CD8-positive, alpha-beta memory T cell (primary cell): ENCODE results near the gene CAMKK1. TPM values are rescaled to one million over a fixed set of nuclear protein-coding genes. Genes with fewer than 3 reads are reported as not detected.
A peak's percentile ranks its signal among the peaks of the same experiment; 100 is the strongest.

Experiments
- CTCF ChIA-PET: fragments of 350-600 bp; sonication (Branson Sonifier 250); formaldehyde crosslinking; loops from one replicate; lab custom pipeline; 2021; ENCODE audit warnings: antibody characterized with exemption; lab: Charles Lee
- POLR2A ChIA-PET: fragments of 350-600 bp; sonication (Branson Sonifier 250); formaldehyde crosslinking; loops from one replicate; lab custom pipeline; 2021; ENCODE audit warnings: antibody characterized with exemption; lab: Charles Lee
- DNase-seq, 5 donors: peaks; one replicate each; pipeline versions ENCODE4 v3.0.0 to v3.0.0-alpha.2; 2020 to 2022; ENCODE audit warnings: mixed read lengths in 1 of 5
- H3K27ac ChIP-seq: one replicate; pipeline ENCODE4 v1.7.0; 2013; ENCODE audit warnings: low read depth, mild to moderate bottlenecking, low read length, moderate library complexity
- H3K27me3 ChIP-seq: 2 replicates; pipeline ENCODE4 v1.7.0; 2013; ENCODE audit warnings: low read length, mild to moderate bottlenecking; ENCODE audit not compliant: insufficient read depth, poor library complexity, severe bottlenecking
- H3K36me3 ChIP-seq: 2 replicates; pipeline ENCODE4 v1.7.0; 2013; ENCODE audit warnings: mild to moderate bottlenecking, low read length, moderate library complexity; ENCODE audit not compliant: insufficient read depth
- H3K4me1 ChIP-seq: 2 replicates; pipeline ENCODE4 v1.7.0; 2013; ENCODE audit warnings: mild to moderate bottlenecking, low read length, moderate library complexity; ENCODE audit not compliant: insufficient read depth
- H3K4me3 ChIP-seq: 2 replicates; pipeline ENCODE4 v1.7.0; 2013; ENCODE audit warnings: mild to moderate bottlenecking, low read length
- H3K9me3 ChIP-seq: 2 replicates; pipeline ENCODE4 v1.7.0; 2013; ENCODE audit warnings: mild to moderate bottlenecking, low read length
- H3K27ac Mint-ChIP-seq, 8 donors: one replicate each; pipeline ENCODE4 v1.8.0; 2020 to 2021; ENCODE audit warnings: mixed read lengths in 8 of 8, mild to moderate bottlenecking in 6 of 8, inconsistent platforms in 3 of 8, moderate library complexity in 3 of 8
- H3K27me3 Mint-ChIP-seq, 2 donors: one replicate each; pipeline ENCODE4 v1.8.0; 2020 to 2021; ENCODE audit warnings: mixed read lengths in 2 of 2, mild to moderate bottlenecking in 1 of 2, moderate library complexity in 1 of 2
- H3K36me3 Mint-ChIP-seq, 3 donors: one replicate each; pipeline ENCODE4 v1.8.0; 2020 to 2021; ENCODE audit warnings: mixed read lengths in 3 of 3, inconsistent platforms in 1 of 3, mild to moderate bottlenecking in 1 of 3
- H3K4me1 Mint-ChIP-seq, 3 donors: one replicate each; pipeline ENCODE4 v1.8.0; 2020 to 2021; ENCODE audit warnings: mixed read lengths in 3 of 3, inconsistent platforms in 1 of 3, mild to moderate bottlenecking in 1 of 3
- H3K4me3 Mint-ChIP-seq, 7 donors: one replicate each; pipeline ENCODE4 v1.8.0; 2020 to 2021; ENCODE audit warnings: mixed read lengths in 7 of 7, mild to moderate bottlenecking in 6 of 7, moderate library complexity in 4 of 7, inconsistent platforms in 2 of 7
- H3K9me3 Mint-ChIP-seq, 5 donors: one replicate each; pipeline ENCODE4 v1.8.0; 2020 to 2022; ENCODE audit warnings: mixed read lengths in 5 of 5, mild to moderate bottlenecking in 3 of 5, moderate library complexity in 2 of 5, inconsistent platforms in 1 of 5
- polyA plus RNA-seq: library from polyadenylated mRNA; unstranded; fragments of 300-500 nt; fragmentation: Illumina TruSeq; gene quantifications from one replicate; pipeline ENCODE4 v1.2.3, GENCODE V29; 2021
- total RNA-seq, 2 experiments: library from RNA; stranded (reverse); gene quantifications; one replicate each; pipeline ENCODE4 v1.2.3, GENCODE V29; 2021

CAMKK1 gene
- total and polyA plus RNA-seq, 3 experiments from 2014 or later = 1.1 to 2.7 (median 2.3) TPM

DNA sequence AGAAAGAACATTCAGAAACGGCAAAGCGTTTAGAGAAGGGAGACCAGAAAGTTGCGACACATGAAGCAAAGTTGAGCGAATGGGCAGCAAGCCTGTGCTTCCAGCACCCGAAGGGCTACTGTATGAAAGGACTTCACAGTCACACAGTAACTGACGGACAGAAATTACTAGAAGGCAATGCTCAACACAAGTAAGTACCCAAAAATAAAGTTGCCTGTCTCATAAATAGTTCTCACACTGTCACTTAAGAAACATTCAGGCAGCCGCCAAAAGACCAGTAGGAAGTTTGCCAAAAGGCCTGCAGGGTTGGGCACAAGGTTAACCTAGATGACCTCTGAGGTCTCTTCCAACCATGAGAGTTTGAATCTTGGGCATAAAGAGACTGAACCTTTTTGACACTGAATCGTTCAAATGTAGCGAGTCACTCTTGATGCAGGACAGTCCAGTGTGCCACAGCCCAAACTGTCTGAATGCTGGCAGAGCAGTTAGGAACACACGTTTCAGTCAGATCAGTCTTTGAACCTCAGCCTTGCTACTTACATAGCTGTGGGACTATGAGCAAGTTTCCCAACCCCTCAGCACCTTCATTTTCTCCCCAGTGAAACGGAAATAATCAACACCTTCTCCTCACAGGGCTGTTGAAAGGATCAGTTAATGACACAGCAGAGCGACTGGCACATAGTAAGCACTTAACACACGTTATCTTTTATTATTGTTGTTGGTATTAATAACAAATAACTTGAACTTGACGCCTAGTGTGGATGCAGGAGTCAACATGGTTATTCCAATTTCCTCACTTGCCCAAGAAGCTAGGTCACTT, 57.2 kb downstream of the CAMKK1 start:
- H3K36me3 ChIP-seq = peaks cover 23% of the 10 kb centered on the region
- ChIA-PET CTCF (interaction anchor here (3.0 to 3.5 kb wide), 2 partner anchors 10 to 97 kb away, joined by 15 to 16 read pairs; partner anchors contain the start of gene NCBP3), POLR2A (interaction anchor here (0.5 kb wide), 1 partner anchor 66 kb away, joined by 3 read pairs; no protein-coding TSS in a partner anchor)
- DNase-seq = no peak
- no peak overlapping the region for H3K4me3 ChIP-seq
- H3K9me3 ChIP-seq = no peaks in the 10 kb centered on the region
- H3K27me3 ChIP-seq = no peaks in the 10 kb centered on the region
- Mint-ChIP-seq H3K36me3 (peaks cover 0 to 69% (median 12%) of the 10 kb centered on the region in 3 donors), H3K27me3 (no peaks in the 10 kb centered on the region), H3K4me1 (peaks cover 11 to 37% (median 30%) of the 10 kb centered on the region in 3 donors), H3K27ac (peak overlapping the region in 2 of 8 donors; percentile 14 to 20), H3K9me3 (no peaks in the 10 kb centered on the region), H3K4me3 (no peak overlapping the region)
- H3K27ac ChIP-seq = no peak overlapping the region
- H3K4me1 ChIP-seq = no peaks in the 10 kb centered on the region

DNA sequence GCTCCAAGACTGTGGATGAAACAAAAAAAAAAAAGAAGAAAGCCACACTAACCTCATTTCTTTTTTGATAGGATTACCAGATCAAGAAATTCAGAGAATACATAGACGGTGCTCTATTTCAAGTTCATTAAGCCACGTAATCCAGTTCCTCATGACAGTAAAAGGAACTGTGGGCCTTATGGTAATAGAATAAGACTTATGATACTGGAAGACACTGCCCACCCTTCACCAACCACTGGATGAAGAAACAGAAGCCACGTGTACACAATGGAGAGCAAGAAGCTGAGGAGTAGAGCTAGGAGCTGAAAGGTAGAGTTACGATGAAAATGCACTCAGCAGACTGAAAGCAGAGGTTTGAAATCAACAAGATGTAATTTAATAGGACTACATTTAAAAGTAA, 58.0 kb downstream of the CAMKK1 start:
- Mint-ChIP-seq H3K27me3 (no peaks in the 10 kb centered on the region), H3K27ac (peak overlapping the region in 4 of 8 donors; percentile 18 to 74 (median 70)), H3K4me1 (peaks cover 8 to 29% (median 22%) of the 10 kb centered on the region in 3 donors), H3K36me3 (peaks cover 0 to 65% (median 11%) of the 10 kb centered on the region in 3 donors), H3K9me3 (no peaks in the 10 kb centered on the region), H3K4me3 (no peak overlapping the region)
- Histone ChIP-seq H3K4me1 (no peaks in the 10 kb centered on the region), H3K9me3 (no peaks in the 10 kb centered on the region), H3K36me3 (peaks cover 15% of the 10 kb centered on the region), H3K27ac (no peak overlapping the region), H3K4me3 (no peak overlapping the region), H3K27me3 (no peaks in the 10 kb centered on the region)
- CTCF ChIA-PET = interaction anchor here (0.9 to 1.1 kb wide), 2 partner anchors 9 to 30 kb away, joined by 3 read pairs; no protein-coding TSS in a partner anchor
- POLR2A ChIA-PET = interaction anchor here (0.6 kb wide), 1 partner anchor 191 kb away, joined by 5 read pairs; no protein-coding TSS in a partner anchor
- no peak for DNase-seq

DNA sequence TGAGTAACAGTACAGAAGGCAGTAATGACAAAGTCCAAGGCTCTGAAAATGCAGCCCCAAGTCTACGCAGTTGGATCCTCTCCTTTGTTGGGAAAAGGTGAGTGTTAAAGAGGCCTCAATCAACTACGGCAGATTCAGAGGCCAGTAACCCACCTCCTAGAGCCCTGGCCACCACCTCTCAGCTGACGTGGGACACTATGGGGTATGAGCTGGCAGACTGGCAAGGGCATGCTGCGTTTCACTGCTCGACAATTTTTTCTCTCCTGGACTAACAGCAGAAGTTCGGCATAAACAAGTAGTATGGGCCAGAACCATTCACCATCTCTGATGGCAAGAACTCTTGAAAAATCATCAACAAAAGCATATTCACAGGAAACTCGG, 64.0 kb downstream of the CAMKK1 start:
- Mint-ChIP-seq H3K4me1 (peaks cover 0 to 8% (median 5%) of the 10 kb centered on the region in 3 donors), H3K4me3 (no peak overlapping the region), H3K9me3 (no peaks in the 10 kb centered on the region), H3K27ac (peak overlapping the region in 1 of 8 donors; percentile 52), H3K27me3 (no peaks in the 10 kb centered on the region), H3K36me3 (peaks cover 11 to 69% (median 14%) of the 10 kb centered on the region in 3 donors)
- H3K36me3 ChIP-seq = peaks cover 15% of the 10 kb centered on the region
- H3K4me3 ChIP-seq = no peak overlapping the region
- H3K9me3 ChIP-seq = no peaks in the 10 kb centered on the region
- no peak overlapping the region for H3K27ac ChIP-seq
- ChIA-PET CTCF (interaction anchor here (0.8 to 6.2 kb wide), 12 partner anchors 12 to 146 kb away, joined by 3 to 206 read pairs (median 4); partner anchors contain the start of gene HASPIN), POLR2A (no interaction called here)
- DNase-seq = no peak
- H3K4me1 ChIP-seq = no peaks in the 10 kb centered on the region
- H3K27me3 ChIP-seq = no peaks in the 10 kb centered on the region

DNA sequence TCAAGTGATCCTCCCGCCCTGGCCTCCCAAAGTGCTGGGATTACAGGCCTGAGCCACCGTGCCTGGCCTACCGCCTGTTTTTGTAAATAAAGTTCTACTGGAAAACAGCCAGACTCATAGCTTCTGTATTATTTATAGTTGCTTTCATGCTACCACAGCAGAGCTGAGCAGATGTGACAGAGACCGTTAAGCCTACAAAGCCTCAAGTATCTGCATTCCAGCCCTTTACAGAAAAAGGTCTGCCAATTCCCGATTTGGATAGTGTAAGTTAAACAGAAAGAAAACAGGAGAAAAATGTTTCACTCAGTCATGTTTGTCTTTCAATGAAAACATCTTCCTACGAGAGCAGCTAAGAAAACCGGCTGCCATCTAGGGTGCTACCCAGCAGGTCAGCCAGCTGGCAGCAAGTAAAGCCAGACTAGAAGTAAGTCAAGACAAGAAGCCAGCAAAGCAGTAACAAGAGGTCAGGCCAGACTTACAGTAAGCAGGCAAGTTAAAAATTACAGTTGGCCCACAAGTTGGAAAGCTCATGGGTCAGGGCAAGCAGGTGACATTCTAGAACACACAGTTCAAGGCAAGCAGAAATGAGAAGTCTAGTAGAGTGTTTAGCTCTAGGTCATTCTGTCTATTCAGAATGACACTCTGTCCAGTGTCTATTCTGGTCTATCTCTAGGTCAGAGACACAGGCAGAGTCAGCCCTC, 64.6 kb downstream of the CAMKK1 start:
- Mint-ChIP-seq H3K27me3 (no peaks in the 10 kb centered on the region), H3K4me1 (peaks cover 0 to 8% (median 5%) of the 10 kb centered on the region in 3 donors), H3K36me3 (peaks cover 11 to 69% (median 13%) of the 10 kb centered on the region in 3 donors), H3K9me3 (no peaks in the 10 kb centered on the region), H3K4me3 (no peak overlapping the region), H3K27ac (peak overlapping the region in 3 of 8 donors; percentile 56 to 92 (median 74))
- no peak for DNase-seq
- H3K27me3 ChIP-seq = no peaks in the 10 kb centered on the region
- H3K4me1 ChIP-seq = no peaks in the 10 kb centered on the region
- ChIA-PET POLR2A (interaction anchor here (1.0 to 1.8 kb wide), 2 partner anchors 17 to 90 kb away, joined by 4 to 9 read pairs; no protein-coding TSS in a partner anchor), CTCF (interaction anchor here (0.8 to 6.2 kb wide), 20 partner anchors 10 to 146 kb away, joined by 3 to 206 read pairs (median 4); partner anchors contain the start of genes HASPIN, ITGAE and NCBP3)
- H3K27ac ChIP-seq = no peak overlapping the region
- H3K36me3 ChIP-seq = peaks cover 11% of the 10 kb centered on the region
- H3K9me3 ChIP-seq = no peaks in the 10 kb centered on the region
- H3K4me3 ChIP-seq = no peak overlapping the region

DNA sequence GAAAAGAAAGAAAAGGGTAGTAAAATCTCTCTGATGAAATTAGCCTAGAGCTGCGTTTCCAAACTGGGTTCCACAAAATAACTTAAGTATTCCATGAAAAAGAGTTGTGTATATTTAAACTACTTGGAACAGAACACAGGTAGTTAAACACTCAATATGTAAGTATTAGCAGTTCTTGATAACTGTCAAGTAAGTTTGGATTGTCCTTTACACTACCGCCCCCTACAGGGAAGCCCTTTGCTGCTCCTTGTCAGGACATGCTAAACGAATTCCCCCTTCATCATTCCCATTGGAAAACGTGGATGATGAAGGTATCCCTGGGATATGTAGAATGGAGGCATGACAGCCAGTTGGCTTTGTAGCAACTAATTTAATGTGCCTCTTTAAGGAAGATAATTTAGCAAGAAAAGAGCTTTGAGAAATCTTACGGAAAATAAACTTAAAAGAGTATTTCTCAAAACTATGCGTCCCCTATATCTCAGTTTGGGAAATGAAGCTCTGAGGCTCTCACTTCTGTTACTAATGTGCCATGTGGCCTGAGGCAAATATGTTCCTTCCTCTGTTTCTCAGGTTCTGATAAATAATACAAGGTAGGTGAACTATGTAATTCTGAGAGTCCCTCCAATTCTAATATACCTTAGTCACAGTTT, 65.6 kb downstream of the CAMKK1 start:
- Histone ChIP-seq H3K4me3 (no peak overlapping the region), H3K4me1 (no peaks in the 10 kb centered on the region), H3K27ac (no peak overlapping the region), H3K36me3 (peaks cover 14% of the 10 kb centered on the region), H3K9me3 (no peaks in the 10 kb centered on the region), H3K27me3 (no peaks in the 10 kb centered on the region)
- CTCF ChIA-PET = interaction anchor here (0.7 to 6.2 kb wide), 23 partner anchors 10 to 143 kb away, joined by 3 to 206 read pairs (median 4); partner anchors contain the start of genes HASPIN, ITGAE and NCBP3
- DNase-seq = peak; percentile 60 to 82 (median 69)
- POLR2A ChIA-PET = interaction anchor here (1.0 to 1.8 kb wide), 2 partner anchors 18 to 89 kb away, joined by 4 to 9 read pairs; no protein-coding TSS in a partner anchor
- Mint-ChIP-seq H3K27ac (peak overlapping the region in 3 of 8 donors; percentile 6 to 89 (median 35)), H3K9me3 (no peaks in the 10 kb centered on the region), H3K4me1 (peaks cover 0 to 8% (median 5%) of the 10 kb centered on the region in 3 donors), H3K4me3 (no peak overlapping the region), H3K27me3 (no peaks in the 10 kb centered on the region), H3K36me3 (peaks cover 11 to 74% (median 15%) of the 10 kb centered on the region in 3 donors)

DNA sequence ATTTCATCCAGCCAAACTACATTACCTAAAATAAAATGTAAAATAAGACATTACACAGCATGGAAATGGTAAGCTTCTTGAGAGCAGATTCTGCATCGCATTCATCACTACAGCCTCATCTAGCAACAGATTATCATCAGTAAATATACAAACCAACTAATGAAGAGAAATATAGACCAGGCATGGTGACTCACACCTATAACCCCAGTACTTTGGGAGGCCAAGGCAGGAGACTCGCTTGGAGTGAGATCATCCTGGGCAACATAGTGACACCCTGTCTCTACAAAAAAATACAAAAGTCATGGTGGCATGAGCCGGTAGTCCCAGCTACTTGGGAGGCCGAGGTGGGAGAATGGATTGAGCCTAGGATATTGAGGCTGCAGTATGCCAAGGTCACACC, 66.7 kb downstream of the CAMKK1 start:
- H3K27me3 Mint-ChIP-seq = no peaks in the 10 kb centered on the region
- ChIA-PET POLR2A (interaction anchor here (0.6 to 1.8 kb wide), 2 partner anchors 74 to 88 kb away, joined by 4 to 9 read pairs; no protein-coding TSS in a partner anchor), CTCF (interaction anchor here (0.7 to 6.2 kb wide), 10 partner anchors 10 to 143 kb away, joined by 3 to 206 read pairs (median 4); partner anchors contain the start of gene NCBP3)
- no peaks in the 10 kb centered on the region for H3K4me1 ChIP-seq
- H3K36me3 Mint-ChIP-seq = peaks cover 11 to 83% (median 21%) of the 10 kb centered on the region in 3 donors
- H3K4me1 Mint-ChIP-seq = peaks cover 0 to 8% (median 5%) of the 10 kb centered on the region in 3 donors
- H3K4me3 Mint-ChIP-seq = no peak overlapping the region
- no peak overlapping the region for H3K27ac ChIP-seq
- no peaks in the 10 kb centered on the region for H3K9me3 Mint-ChIP-seq
- no peak overlapping the region for H3K4me3 ChIP-seq
- no peaks in the 10 kb centered on the region for H3K9me3 ChIP-seq
- no peak overlapping the region for H3K27ac Mint-ChIP-seq
- no peaks in the 10 kb centered on the region for H3K27me3 ChIP-seq
- no peak for DNase-seq
- peaks cover 18% of the 10 kb centered on the region for H3K36me3 ChIP-seq

DNA sequence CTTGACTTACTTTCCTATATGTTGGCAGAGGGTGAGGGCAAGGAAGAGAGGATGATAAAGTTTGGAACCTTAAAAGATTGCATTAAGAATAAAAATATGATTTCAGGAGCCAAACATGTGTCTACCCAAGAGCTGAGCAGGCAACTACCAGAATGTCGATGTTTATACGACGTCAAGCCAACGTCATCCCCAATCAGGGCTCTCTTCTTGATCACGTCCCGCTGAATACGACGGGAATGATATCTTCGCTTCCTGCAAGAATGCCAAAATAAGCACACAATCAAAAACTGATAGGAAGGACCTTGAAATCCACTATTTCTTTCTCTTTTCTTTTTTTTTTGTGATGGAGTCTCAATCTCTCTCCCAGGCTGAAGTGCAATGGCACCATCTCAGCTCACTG, 71.8 kb downstream of the CAMKK1 start:
- Mint-ChIP-seq H3K9me3 (no peaks in the 10 kb centered on the region), H3K4me1 (peaks cover 0 to 2% (median 0%) of the 10 kb centered on the region in 3 donors), H3K27ac (peak overlapping the region in 1 of 8 donors; percentile 2), H3K4me3 (no peak overlapping the region), H3K27me3 (no peaks in the 10 kb centered on the region), H3K36me3 (peaks cover 11 to 86% (median 28%) of the 10 kb centered on the region in 3 donors)
- no peaks in the 10 kb centered on the region for H3K9me3 ChIP-seq
- DNase-seq = no peak
- H3K36me3 ChIP-seq = peaks cover 18% of the 10 kb centered on the region
- H3K4me3 ChIP-seq = no peak overlapping the region
- no peak overlapping the region for H3K27ac ChIP-seq
- no peaks in the 10 kb centered on the region for H3K4me1 ChIP-seq
- ChIA-PET POLR2A (no interaction called here), CTCF (interaction anchor here (1.5 kb wide), 1 partner anchor 83 kb away, joined by 7 read pairs; no protein-coding TSS in a partner anchor)
- no peaks in the 10 kb centered on the region for H3K27me3 ChIP-seq
